Measurements from ENCODE around the gene CDC25B.

CDC25B gene

GRCh38 chr20:3795511-3796468 is at the start of gene CDC25B:
Gene CDC25B, plus strand, starts transcription at chr20:3796310. Its CDS starts 222 bp downstream, at chr20:3796532.
- DNase-seq = peak; percentile 87 to 90

DNA sequence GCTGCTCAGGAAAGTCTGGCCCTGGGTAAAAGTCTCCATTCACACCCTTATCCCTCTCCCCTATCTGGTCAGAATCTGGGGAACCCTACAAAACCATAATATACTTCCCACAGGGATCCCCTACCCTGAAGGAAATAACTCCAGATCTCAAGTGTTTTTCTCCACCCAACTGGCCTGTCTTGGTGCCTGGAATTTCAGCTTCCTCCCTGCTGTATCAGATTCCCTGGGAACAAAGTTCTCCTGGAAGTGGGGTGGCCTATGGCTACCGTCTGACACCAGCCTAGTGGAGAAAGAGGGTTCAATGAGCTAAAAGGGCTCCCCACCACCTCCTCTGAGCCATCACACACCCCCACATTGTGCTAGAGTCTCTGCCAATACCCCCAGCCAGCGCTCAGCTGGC is 48.6 kb upstream of the CDC25B start:
- DNase-seq = no peak

DNA sequence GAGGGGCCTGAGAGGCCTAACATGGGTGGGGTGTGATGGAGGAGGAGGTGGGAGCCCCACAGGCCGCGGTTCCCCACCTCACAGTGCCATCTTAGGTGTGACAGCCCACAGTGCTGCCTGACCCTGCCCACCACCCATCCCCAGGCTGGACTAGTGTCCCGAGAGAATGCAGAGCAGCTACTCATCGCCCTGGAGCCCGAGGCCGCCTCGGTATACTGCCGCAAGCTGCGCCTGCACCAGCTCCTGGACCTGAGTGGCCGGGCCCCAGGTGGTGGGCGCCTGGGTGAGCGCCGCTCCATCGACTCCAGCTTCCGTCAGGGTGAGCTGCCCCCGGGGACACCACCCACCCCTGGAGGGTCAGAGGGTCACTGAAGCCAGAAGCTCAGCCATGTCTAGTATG is 48.0 kb upstream of the CDC25B start:
- DNase-seq = no peak

GRCh38 chr20:3749087-3749688 is 46.9 kb upstream of the CDC25B start:
- DNase-seq = no peak

- peak; percentile 24 to 31 for DNase-seq
Observed at GRCh38 chr20:3749689-3750531, 46.2 kb upstream of the CDC25B start.

DNA sequence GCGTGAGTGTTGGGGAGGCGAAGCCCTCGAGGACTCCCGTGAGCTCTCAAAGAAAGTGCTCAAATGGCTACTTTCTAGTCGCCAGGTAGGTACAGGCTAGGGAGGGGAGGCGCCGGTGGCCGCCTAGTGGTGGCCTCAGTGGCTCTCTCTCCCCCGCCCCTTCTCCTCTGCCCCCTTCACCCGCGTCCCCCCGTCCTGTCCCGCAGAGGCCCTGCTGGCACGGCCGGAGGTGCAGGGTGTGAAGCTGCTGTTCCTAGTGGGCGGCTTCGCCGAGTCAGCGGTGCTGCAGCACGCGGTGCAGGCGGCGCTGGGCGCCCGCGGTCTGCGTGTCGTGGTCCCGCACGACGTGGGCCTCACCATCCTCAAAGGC is 44.8 kb upstream of the CDC25B start:
- no peak for DNase-seq

DNA sequence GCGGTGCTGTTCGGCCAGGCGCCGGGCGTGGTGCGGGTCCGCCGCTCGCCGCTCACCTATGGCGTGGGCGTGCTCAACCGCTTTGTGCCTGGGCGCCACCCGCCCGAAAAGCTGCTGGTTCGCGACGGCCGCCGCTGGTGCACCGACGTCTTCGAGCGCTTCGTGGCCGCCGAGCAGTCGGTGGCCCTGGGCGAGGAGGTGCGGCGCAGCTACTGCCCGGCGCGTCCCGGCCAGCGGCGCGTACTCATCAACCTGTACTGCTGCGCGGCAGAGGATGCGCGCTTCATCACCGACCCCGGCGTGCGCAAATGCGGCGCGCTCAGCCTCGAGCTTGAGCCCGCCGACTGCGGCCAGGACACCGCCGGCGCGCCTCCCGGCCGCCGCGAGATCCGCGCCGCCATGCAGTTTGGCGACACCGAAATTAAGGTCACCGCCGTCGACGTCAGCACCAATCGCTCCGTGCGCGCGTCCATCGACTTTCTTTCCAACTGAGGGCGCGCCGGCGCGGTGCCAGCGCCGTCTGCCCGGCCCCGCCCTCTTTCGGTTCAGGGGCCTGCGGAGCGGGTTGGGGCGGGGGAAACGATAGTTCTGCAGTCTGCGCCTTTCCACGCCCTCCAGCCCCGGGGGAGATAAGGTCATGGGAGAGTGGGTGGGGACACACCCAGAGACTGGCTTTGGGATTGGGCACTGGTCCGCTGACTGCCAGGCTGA is 44.3 kb upstream of the CDC25B start:
- DNase-seq = peak; percentile 59 to 70

DNA sequence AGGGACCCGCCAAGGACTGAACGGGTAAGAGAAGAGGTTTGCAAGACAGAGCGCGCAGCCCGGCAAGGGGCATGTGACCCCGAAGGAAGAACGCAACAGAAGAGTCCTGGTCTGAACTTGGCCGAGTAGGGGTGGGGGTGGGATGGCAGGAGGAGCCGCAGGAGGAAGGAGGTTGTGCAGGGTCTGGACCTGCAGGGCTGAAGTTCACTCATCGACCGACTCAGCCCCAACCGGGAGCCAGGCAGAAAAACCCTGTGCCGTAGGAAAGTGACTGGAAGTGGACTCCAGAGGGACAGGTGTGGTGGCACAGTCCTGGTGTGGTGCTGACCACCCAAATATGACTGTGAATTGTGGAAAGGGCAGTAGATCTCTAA is 43.7 kb upstream of the CDC25B start:
- DNase-seq = no peak

GRCh38 chr20:3753098-3753497 is 43.0 kb upstream of the CDC25B start:
- peak; percentile 69 to 72 for DNase-seq

GRCh38 chr20:3753501-3754275 is 42.4 kb upstream of the CDC25B start:
- no peak for DNase-seq

DNA sequence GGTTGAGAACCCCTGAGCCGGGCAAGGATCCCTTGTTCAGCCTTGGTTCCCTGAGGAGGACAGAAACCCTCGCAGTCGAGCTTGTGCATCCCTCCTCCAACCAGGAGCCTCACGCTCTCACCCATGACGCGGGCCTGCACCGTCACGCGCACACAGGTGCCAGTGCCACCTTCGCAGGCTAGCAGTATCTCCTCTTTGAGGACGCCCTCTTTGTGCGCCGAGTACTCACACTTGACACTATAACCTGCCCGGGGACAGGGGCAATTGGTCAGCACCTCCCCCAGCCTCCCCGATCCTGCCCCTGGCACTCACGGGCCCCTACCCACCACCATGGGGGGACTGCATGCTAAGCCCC is 41.9 kb upstream of the CDC25B start:
- DNase-seq = no peak

DNA sequence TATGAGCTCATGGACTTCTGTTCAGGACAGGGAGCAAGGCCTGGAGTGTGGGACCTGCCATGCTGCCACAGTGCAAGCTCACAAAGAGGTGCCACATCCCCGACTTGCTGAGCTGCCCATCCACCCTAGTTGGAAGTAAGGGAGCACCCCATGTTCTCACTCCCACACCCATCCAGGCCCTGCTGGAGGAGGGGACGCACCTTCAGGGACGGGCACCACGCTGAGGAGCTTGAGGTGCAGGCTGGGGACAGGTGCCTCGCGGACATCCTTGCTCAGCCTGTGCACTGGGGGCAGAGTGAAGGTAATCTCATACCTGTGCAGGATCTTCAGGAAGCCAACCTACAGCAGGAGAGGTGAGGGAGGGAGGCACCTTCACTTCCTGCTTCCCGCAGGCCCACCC is 40.8 kb upstream of the CDC25B start:
- DNase-seq = no peak

DNA sequence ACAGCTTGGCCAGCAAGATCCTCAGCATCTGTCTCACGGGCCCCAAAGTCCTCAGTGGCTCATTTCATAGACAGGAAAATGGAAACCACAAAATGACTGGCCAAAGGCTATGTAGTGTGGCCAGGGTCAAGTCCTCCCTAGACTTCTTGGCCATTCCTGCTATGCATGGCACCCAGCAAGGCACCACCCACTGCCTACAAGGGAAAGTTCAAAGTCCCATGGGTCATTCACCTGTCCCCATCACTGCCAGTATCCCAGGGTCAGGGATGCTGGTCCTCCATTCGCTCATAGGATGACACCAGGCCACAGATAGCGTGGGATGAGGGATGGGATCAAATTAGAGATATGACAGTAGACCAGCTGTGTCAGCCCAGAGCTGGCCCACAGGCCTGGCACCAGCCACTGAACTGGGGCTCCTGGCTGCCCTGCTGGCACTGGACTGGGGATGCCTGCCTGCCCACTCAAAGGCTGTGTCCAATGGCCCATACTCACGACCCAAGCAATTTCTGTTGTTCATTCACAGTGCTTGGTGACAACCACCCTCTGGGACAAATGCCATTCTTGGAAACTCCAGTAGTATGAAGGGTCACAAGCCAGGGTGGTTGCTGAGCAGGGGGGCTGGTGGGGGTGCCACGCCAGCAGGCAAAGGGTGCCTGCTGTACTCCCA is 40.2 kb upstream of the CDC25B start:
- DNase-seq = no peak

GRCh38 chr20:3757268-3757667 is 38.8 kb upstream of the CDC25B start:
- DNase-seq = no peak

- no peak for DNase-seq
Observed at GRCh38 chr20:3758566-3758965, 37.5 kb upstream of the CDC25B start.

GRCh38 chr20:3759316-3759823 is 36.7 kb upstream of the CDC25B start:
- no peak for DNase-seq

DNA sequence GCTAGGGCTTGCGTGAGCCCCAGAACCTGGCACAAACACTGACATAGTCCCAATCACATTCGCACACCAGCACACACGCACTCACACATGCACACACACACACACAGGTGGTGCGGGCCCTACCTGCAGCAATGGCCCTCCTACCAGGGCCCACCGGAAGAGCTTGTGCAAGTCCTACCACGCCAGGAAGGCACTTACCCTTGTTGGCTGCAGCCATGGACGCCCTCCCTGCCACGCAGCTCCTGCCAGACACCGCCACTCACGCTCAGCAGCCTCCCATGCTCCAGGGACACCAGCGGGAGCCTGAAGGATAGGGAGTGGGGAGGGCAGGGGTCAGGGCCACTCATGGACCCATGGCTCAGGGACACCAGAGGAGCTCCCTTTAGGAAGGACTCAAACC is 36.2 kb upstream of the CDC25B start:
- DNase-seq = no peak

GRCh38 chr20:3760655-3761348 is 35.3 kb upstream of the CDC25B start:
- DNase-seq = no peak

GRCh38 chr20:3763671-3764601 is 32.2 kb upstream of the CDC25B start:
- no peak for DNase-seq
